CD14-positive monocyte (primary cell): ENCODE measurements around the gene SLC25A14. TPM values are rescaled to one million over a fixed set of nuclear protein-coding genes. Genes with fewer than 3 reads are reported as not detected.
A peak's percentile ranks its signal among the peaks of the same experiment; 100 is the strongest.

Experiments used
- DNase-seq, 3 donors: peaks; one replicate each; pipeline ENCODE4 v3.0.0-alpha.2; 2011 to 2022
- H2AFZ ChIP-seq: 2 replicates; pipeline ENCODE4 v1.6.0; 2012; ENCODE audit warnings: mild to moderate bottlenecking, low read depth, low read length, inconsistent platforms; ENCODE audit not compliant: insufficient read depth, poor library complexity, severe bottlenecking
- H3K27ac ChIP-seq, 2 donors: 1 replicate in 1 of 2; 2 replicates in 1 of 2; pipeline ENCODE4 v1.5.1; 2012 to 2013; ENCODE audit warnings: low read length in 2 of 2, control low read depth in 1 of 2, inconsistent platforms in 1 of 2, low read depth in 1 of 2, mild to moderate bottlenecking in 1 of 2
- H3K27me3 ChIP-seq, 2 donors: one replicate each; pipeline versions ENCODE4 v1.6.0 to v1.6.1; 2011 to 2013; ENCODE audit warnings: low read length in 2 of 2; ENCODE audit not compliant: control insufficient read depth in 2 of 2, insufficient read depth in 2 of 2
- H3K36me3 ChIP-seq, 2 donors: replicated peaks in 1 of 2; 1 replicate in 1 of 2; 2 replicates in 1 of 2; pipeline versions ENCODE4 v1.5.1 to v1.6.1; 2012 to 2013; ENCODE audit warnings: low read length in 2 of 2, control low read depth in 1 of 2, inconsistent platforms in 1 of 2, mild to moderate bottlenecking in 1 of 2; ENCODE audit not compliant: insufficient read depth in 2 of 2, control insufficient read depth in 1 of 2
- H3K4me1 ChIP-seq, 2 donors: 1 replicate in 1 of 2; 2 replicates in 1 of 2; pipeline versions ENCODE4 v1.5.1 to v1.6.1; 2012 to 2013; ENCODE audit warnings: low read length in 2 of 2, control low read depth in 1 of 2, inconsistent platforms in 1 of 2, mild to moderate bottlenecking in 1 of 2, moderate library complexity in 1 of 2; ENCODE audit not compliant: insufficient read depth in 2 of 2, control insufficient read depth in 1 of 2
- H3K4me2 ChIP-seq: replicated peaks from 2 replicates; pipeline ENCODE3; 2012; ENCODE audit warnings: low read length, moderate library complexity, mild to moderate bottlenecking; ENCODE audit not compliant: poor library complexity, severe bottlenecking; ENCODE audit errors: extremely low read depth
- H3K4me3 ChIP-seq, 3 experiments: fragments of 200-600 bp in 1 of 3; sonication (generic) in 1 of 3; replicated peaks in 1 of 3; 1 replicate in 2 of 3; 2 replicates in 1 of 3; pipeline ENCODE4 v1.5.1; 2011 to 2013; ENCODE audit warnings: low read length in 3 of 3, mild to moderate bottlenecking in 3 of 3, control low read depth in 2 of 3, low read depth in 2 of 3, inconsistent platforms in 1 of 3, moderate library complexity in 1 of 3
- H3K79me2 ChIP-seq: 2 replicates; pipeline ENCODE4 v1.6.0; 2012; ENCODE audit warnings: mild to moderate bottlenecking, control low read depth, inconsistent platforms, low read length, moderate library complexity; ENCODE audit not compliant: insufficient read depth
- H3K9ac ChIP-seq: 2 replicates; pipeline ENCODE4 v1.6.0; 2017; ENCODE audit warnings: low read length, mild to moderate bottlenecking; ENCODE audit not compliant: insufficient read depth, poor library complexity, severe bottlenecking
- H3K9me3 ChIP-seq, 2 donors: replicated peaks in 1 of 2; 1 replicate in 1 of 2; 2 replicates in 1 of 2; pipeline versions ENCODE4 v1.5.1 to v1.6.1; 2012 to 2013; ENCODE audit warnings: low read length in 2 of 2, control low read depth in 1 of 2; ENCODE audit not compliant: control insufficient read depth in 1 of 2, insufficient read depth in 1 of 2
- H4K20me1 ChIP-seq: 2 replicates; pipeline ENCODE4 v1.6.0; 2012; ENCODE audit warnings: mild to moderate bottlenecking, low read length, control low read depth, moderate library complexity; ENCODE audit not compliant: insufficient read depth
- H3K27ac Mint-ChIP-seq, 7 donors: one replicate each; pipeline ENCODE4 v1.8.0; 2020; ENCODE audit warnings: mild to moderate bottlenecking in 7 of 7, mixed read lengths in 7 of 7, moderate library complexity in 6 of 7, inconsistent platforms in 2 of 7
- H3K27me3 Mint-ChIP-seq, 3 donors: one replicate each; pipeline ENCODE4 v1.8.0; 2021 to 2022; ENCODE audit warnings: low read depth in 3 of 3, mild to moderate bottlenecking in 3 of 3, mixed read lengths in 3 of 3, moderate library complexity in 3 of 3, inconsistent platforms in 1 of 3
- H3K36me3 Mint-ChIP-seq, 2 donors: one replicate each; pipeline ENCODE4 v1.8.0; 2020; ENCODE audit warnings: mixed read lengths in 2 of 2, inconsistent platforms in 1 of 2, mild to moderate bottlenecking in 1 of 2
- H3K4me1 Mint-ChIP-seq: one replicate; pipeline ENCODE4 v1.8.0; 2020; ENCODE audit warnings: mild to moderate bottlenecking, mixed read lengths
- H3K4me3 Mint-ChIP-seq, 2 donors: one replicate each; pipeline ENCODE4 v1.8.0; 2020; ENCODE audit warnings: mild to moderate bottlenecking in 2 of 2, mixed read lengths in 2 of 2, moderate library complexity in 1 of 2
- H3K9me3 Mint-ChIP-seq, 7 donors: one replicate each; pipeline ENCODE4 v1.8.0; 2020 to 2022; ENCODE audit warnings: mixed read lengths in 7 of 7, mild to moderate bottlenecking in 6 of 7, moderate library complexity in 6 of 7, inconsistent platforms in 2 of 7
- WGBS: methylation state at CpG from one replicate; pipeline ENCODE4 v1.1.5; 2013; ENCODE audit warnings: missing lambda C conversion rate; ENCODE audit not compliant: insufficient coverage; 5-methylcytosine and 5-hydroxymethylcytosine counted together
- intact Hi-C, 2 donors: fragments of 100-400 bp; cut with micrococcal nuclease; formaldehyde crosslinking; loops; one replicate each; pipeline versions ENCODE4 v1.15.0 to v1.15.1; 2023
- polyA plus RNA-seq, 3 donors: library from polyadenylated mRNA; depleted of rRNA in 1 of 3; unstranded in 2 of 3; stranded (reverse) in 1 of 3; fragments of 300-500 nt in 2 of 3; fragments of >200 nt in 1 of 3; fragmentation: Illumina TruSeq in 2 of 3; gene quantifications; 1 replicate in 2 of 3; 2 replicates in 1 of 3; pipeline ENCODE4 v1.2.3, GENCODE V29; 2012 to 2021
- TF ChIP-seq, protein P1 (sequence below): fragments of 200-600 bp; IDR thresholded peaks from one replicate; pipeline ENCODE4 v1.8.0; 2022; ENCODE audit warnings: antibody characterized with exemption, mild to moderate bottlenecking

Gene SLC25A14
- polyA plus RNA-seq, 3 donors = 7.5 to 19.2 (median 12.2) TPM

DNA sequence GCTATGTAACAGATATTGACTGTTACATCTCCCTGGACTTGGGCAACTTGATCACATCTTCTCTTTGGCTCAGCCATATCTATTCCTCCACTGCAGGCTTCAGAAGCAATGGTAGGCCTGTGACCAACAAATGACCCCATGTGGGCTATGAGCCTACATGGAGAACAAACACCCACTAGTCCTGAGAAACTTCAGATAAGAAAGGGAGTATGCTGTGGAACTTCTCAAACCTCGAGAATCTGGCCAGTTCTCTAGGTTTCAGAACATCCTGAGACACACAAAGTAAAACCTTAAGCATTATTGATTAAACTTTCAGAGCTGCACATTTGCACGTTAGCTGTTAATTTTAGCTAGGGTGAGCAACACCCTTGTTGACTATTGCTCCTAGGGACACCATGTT is 78.3 kb downstream of the SLC25A14 start:
- Mint-ChIP-seq H3K4me3 (no peak overlapping the region), H3K36me3 (peaks cover 5 to 8% of the 10 kb centered on the region in 2 donors), H3K4me1 (peaks cover 4% of the 10 kb centered on the region), H3K27ac (no peak overlapping the region), H3K27me3 (peaks cover 0 to 2% (median 0%) of the 10 kb centered on the region in 3 donors), H3K9me3 (no peaks in the 10 kb centered on the region)
- Histone ChIP-seq H3K27ac (no peak overlapping the region), H3K9me3 (no peaks in the 10 kb centered on the region), H2AFZ (no peak overlapping the region), H3K4me3 (no peak overlapping the region), H3K9ac (no peak overlapping the region), H3K36me3 (peaks cover 4 to 8% of the 10 kb centered on the region in 2 donors), H3K4me1 (peaks cover 5 to 6% of the 10 kb centered on the region in 2 donors), H3K4me2 (no peak overlapping the region), H4K20me1 (no peaks in the 10 kb centered on the region), H3K27me3 (no peaks in the 10 kb centered on the region), H3K79me2 (no peaks in the 10 kb centered on the region)
- TF ChIP-seq, protein P1, sequence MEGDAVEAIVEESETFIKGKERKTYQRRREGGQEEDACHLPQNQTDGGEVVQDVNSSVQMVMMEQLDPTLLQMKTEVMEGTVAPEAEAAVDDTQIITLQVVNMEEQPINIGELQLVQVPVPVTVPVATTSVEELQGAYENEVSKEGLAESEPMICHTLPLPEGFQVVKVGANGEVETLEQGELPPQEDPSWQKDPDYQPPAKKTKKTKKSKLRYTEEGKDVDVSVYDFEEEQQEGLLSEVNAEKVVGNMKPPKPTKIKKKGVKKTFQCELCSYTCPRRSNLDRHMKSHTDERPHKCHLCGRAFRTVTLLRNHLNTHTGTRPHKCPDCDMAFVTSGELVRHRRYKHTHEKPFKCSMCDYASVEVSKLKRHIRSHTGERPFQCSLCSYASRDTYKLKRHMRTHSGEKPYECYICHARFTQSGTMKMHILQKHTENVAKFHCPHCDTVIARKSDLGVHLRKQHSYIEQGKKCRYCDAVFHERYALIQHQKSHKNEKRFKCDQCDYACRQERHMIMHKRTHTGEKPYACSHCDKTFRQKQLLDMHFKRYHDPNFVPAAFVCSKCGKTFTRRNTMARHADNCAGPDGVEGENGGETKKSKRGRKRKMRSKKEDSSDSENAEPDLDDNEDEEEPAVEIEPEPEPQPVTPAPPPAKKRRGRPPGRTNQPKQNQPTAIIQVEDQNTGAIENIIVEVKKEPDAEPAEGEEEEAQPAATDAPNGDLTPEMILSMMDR = no peak
- no CpG with 5 or more reads among the region's 2 CpGs for WGBS
- intact Hi-C loops = no loop called here
- no peak for DNase-seq

DNA sequence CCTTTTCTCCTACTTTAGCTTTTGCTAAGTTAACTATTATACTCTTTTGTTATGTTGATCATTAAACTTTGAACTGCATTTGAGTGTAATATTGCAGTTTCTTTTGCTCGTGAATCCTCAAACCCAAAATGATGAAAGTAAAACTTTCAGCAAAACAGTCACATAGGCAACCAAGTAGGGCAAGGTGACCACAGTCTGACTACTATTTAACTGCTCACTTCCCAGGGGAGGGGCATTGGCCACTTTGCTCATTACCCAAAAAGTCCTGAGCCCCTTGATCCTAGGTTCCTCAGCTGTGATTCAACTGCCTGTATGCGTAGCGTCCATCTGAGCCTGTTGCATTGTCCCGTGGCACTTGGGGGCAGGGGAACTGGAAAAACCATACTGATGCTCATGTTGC is 79.0 kb downstream of the SLC25A14 start:
- Mint-ChIP-seq H3K27me3 (peaks cover 0 to 4% (median under 1%) of the 10 kb centered on the region in 3 donors), H3K4me3 (no peak overlapping the region), H3K27ac (peak overlapping the region in 1 of 7 donors; percentile 3), H3K9me3 (no peaks in the 10 kb centered on the region), H3K4me1 (peaks cover 2% of the 10 kb centered on the region), H3K36me3 (peaks cover 5 to 8% of the 10 kb centered on the region in 2 donors)
- no peaks in the 10 kb centered on the region for H4K20me1 ChIP-seq
- H3K27ac ChIP-seq = no peak overlapping the region
- peaks cover 3 to 4% of the 10 kb centered on the region in 2 donors for H3K4me1 ChIP-seq
- H3K36me3 ChIP-seq = peaks cover 4 to 8% of the 10 kb centered on the region in 2 donors
- no peaks in the 10 kb centered on the region for H3K27me3 ChIP-seq
- H3K9ac ChIP-seq = no peak overlapping the region
- WGBS = no CpG with 5 or more reads among the region's 4 CpGs
- TF ChIP-seq, protein P1 = no peak
- no peak overlapping the region for H3K4me2 ChIP-seq
- H3K79me2 ChIP-seq = no peaks in the 10 kb centered on the region
- H3K4me3 ChIP-seq = no peak overlapping the region
- H2AFZ ChIP-seq = no peak overlapping the region
- intact Hi-C loops = no loop called here
- DNase-seq = no peak
- no peaks in the 10 kb centered on the region for H3K9me3 ChIP-seq
